Endothelial cell (in vitro differentiated cells): ENCODE data around the gene ASB14. TPM values are rescaled to one million over a fixed set of nuclear protein-coding genes. Genes with fewer than 3 reads are reported as not detected.

ENCODE experiments used
- DNase-seq: peaks from one replicate; pipeline ENCODE4 v3.0.0; 2021; ENCODE audit warnings: low spot score
- H3K27ac Mint-ChIP-seq: one replicate; pipeline ENCODE4 v1.8.0; 2021; ENCODE audit warnings: mixed read lengths, inconsistent platforms; ENCODE audit not compliant: unreplicated experiment
- H3K27me3 Mint-ChIP-seq: one replicate; pipeline ENCODE4 v1.8.0; 2021; ENCODE audit warnings: mild to moderate bottlenecking, moderate library complexity, mixed read lengths, inconsistent platforms; ENCODE audit not compliant: unreplicated experiment
- H3K36me3 Mint-ChIP-seq: one replicate; pipeline ENCODE4 v1.8.0; 2021; ENCODE audit warnings: mild to moderate bottlenecking, low read depth, mixed read lengths, inconsistent platforms; ENCODE audit not compliant: unreplicated experiment
- H3K4me1 Mint-ChIP-seq: one replicate; pipeline ENCODE4 v1.8.0; 2021; ENCODE audit warnings: mild to moderate bottlenecking, mixed read lengths, inconsistent platforms; ENCODE audit not compliant: unreplicated experiment
- H3K4me3 Mint-ChIP-seq: one replicate; pipeline ENCODE4 v1.8.0; 2021; ENCODE audit warnings: mild to moderate bottlenecking, mixed read lengths, inconsistent platforms; ENCODE audit not compliant: unreplicated experiment
- H3K9me3 Mint-ChIP-seq: one replicate; pipeline ENCODE4 v1.8.0; 2021; ENCODE audit warnings: mixed read lengths, inconsistent platforms; ENCODE audit not compliant: unreplicated experiment
- total RNA-seq: library from RNA; stranded (reverse); fragmentation: NEBNext Ultra II Directional; extraction: Animal tissue kit (Norgen Biotek cat#: 25700); gene quantifications from one replicate; pipeline ENCODE4 v1.2.1, GENCODE V29; 2021; ENCODE audit not compliant: unreplicated experiment
- TF ChIP-seq, protein P1 (sequence below): fragments of 200-600 bp; sonication (generic); IDR thresholded peaks from one replicate; pipeline ENCODE4 v1.5.0; 2021; ENCODE audit warnings: antibody characterized with exemption; ENCODE audit not compliant: unreplicated experiment

The ASB14 gene
- total RNA-seq, 1 donor from 2014 or later: not detected

DNA sequence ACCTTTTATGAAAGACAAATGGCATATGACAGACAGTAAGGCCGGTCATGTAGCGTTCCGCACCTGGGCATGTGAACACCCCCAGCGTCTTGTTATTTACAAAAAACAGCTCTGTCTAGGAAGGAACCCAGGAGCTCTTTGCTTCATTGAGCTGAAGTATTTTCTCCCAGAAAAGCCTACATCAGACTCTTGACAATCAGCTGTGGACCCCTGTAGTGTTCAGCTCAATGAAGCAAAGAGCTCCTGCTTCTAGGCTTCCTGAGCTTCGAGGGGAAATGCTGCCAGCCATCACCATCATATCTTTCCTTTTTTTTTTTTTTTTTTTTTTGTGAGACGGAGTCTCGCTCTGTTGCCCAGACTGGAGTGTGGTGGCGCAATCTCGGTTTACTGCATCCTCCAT, 4.1 kb downstream of the ASB14 start:
- H3K4me1 Mint-ChIP-seq: no peaks in the 10 kb centered on the region
- TF ChIP-seq, protein P1, sequence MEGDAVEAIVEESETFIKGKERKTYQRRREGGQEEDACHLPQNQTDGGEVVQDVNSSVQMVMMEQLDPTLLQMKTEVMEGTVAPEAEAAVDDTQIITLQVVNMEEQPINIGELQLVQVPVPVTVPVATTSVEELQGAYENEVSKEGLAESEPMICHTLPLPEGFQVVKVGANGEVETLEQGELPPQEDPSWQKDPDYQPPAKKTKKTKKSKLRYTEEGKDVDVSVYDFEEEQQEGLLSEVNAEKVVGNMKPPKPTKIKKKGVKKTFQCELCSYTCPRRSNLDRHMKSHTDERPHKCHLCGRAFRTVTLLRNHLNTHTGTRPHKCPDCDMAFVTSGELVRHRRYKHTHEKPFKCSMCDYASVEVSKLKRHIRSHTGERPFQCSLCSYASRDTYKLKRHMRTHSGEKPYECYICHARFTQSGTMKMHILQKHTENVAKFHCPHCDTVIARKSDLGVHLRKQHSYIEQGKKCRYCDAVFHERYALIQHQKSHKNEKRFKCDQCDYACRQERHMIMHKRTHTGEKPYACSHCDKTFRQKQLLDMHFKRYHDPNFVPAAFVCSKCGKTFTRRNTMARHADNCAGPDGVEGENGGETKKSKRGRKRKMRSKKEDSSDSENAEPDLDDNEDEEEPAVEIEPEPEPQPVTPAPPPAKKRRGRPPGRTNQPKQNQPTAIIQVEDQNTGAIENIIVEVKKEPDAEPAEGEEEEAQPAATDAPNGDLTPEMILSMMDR: no peak
- H3K9me3 Mint-ChIP-seq: no peaks in the 10 kb centered on the region
- no peak overlapping the region for H3K4me3 Mint-ChIP-seq
- H3K27ac Mint-ChIP-seq: no peak overlapping the region
- H3K27me3 Mint-ChIP-seq: no peaks in the 10 kb centered on the region
- H3K36me3 Mint-ChIP-seq: no peaks in the 10 kb centered on the region
- DNase-seq: no peak

DNA sequence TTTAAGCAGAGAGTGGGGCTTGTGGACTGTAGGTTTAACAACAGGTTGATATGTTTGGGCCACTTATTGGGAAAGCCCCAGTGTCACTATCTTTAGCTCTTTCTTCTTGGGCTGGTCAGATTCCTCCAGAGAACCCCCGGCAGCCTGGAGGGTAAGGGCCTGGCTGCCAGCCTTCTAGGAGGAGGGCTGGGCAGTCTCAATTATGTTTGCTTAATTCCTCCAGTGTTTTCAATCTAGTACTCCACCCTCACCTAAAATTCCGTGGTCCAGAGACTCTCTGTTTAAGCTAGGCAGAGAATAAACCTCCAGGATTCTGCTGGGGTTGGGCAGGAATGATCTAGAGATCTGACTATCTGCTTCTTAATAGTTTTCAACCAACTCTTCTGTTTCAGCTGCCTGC, 5.3 kb downstream of the ASB14 start:
- Mint-ChIP-seq H3K4me1 (no peaks in the 10 kb centered on the region), H3K27ac (no peak overlapping the region), H3K9me3 (no peaks in the 10 kb centered on the region), H3K27me3 (no peaks in the 10 kb centered on the region), H3K36me3 (no peaks in the 10 kb centered on the region), H3K4me3 (no peak overlapping the region)
- no peak for DNase-seq
- TF ChIP-seq, protein P1: no peak

DNA sequence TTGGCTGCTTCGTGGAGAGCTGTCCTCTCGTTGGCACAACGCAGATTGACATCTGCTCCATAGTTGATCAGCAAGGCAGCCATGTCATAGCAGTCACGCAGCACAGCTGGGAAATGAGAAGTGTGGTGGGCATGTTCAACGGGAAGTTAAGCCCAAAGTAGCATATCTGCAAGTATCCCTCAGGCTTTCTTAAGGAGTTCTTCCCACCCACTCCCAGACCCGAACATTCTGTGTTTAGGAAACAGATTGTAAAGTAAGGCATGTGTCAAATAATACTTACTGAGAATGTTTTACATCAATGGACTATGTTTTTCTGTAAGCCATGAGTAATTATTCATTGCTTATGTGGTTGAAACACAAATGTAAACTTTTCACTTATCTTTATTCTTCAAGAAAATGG, 9.2 kb downstream of the ASB14 start:
- no peaks in the 10 kb centered on the region for H3K36me3 Mint-ChIP-seq
- H3K9me3 Mint-ChIP-seq: no peaks in the 10 kb centered on the region

DNA sequence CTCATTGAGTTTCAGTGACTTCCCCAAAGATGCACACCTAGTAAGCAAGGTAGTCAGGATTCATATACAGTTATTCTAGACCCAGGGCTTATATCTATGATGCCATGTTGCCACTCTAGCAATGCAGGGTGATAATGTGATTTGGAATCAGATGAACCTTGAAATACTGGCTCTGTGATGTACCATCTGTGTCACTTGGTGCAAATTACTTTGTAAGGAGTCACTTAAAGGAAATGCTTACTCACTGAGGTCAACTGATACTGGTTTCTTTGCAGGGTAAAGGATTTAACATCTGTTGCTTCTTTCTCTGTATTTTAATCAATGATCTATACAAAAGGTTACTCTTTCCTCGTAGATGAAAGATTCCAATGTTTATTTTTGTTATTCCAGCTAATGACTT, 10.8 kb downstream of the ASB14 start:
- TF ChIP-seq, protein P1: no peak
- no peak for DNase-seq
- Mint-ChIP-seq H3K36me3 (no peaks in the 10 kb centered on the region), H3K4me1 (no peaks in the 10 kb centered on the region), H3K27me3 (no peaks in the 10 kb centered on the region), H3K27ac (no peak overlapping the region), H3K9me3 (no peaks in the 10 kb centered on the region), H3K4me3 (no peak overlapping the region)

More for the DNA sequence above, 9.2 kb downstream of the ASB14 start:
- H3K4me3 Mint-ChIP-seq: no peak overlapping the region
- TF ChIP-seq, protein P1: no peak
- H3K27me3 Mint-ChIP-seq: no peaks in the 10 kb centered on the region
- no peaks in the 10 kb centered on the region for H3K4me1 Mint-ChIP-seq
- DNase-seq: no peak
- H3K27ac Mint-ChIP-seq: no peak overlapping the region

DNA sequence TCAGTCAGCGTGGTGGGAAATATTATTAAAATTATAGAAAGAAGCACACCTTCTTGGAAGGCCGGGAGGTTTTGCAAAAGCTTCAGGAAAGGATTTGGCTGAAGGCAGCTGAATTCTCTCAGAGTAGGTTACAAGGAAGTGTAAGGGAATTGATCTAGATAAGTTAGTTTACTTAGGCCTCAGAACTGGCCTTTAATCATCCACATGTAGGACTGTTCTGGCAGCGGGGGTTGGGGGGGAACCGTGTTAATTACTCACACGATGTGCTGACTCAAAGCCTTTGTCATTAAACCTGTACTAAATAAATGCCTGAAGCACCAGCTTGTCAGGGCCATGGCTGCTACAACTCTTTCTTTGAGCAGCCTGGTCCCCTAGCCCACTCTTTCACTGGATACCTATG, 12.8 kb downstream of the ASB14 start:
- TF ChIP-seq, protein P1: no peak
- Mint-ChIP-seq H3K9me3 (no peaks in the 10 kb centered on the region), H3K4me3 (no peak overlapping the region), H3K36me3 (no peaks in the 10 kb centered on the region), H3K27ac (no peak overlapping the region), H3K27me3 (no peaks in the 10 kb centered on the region), H3K4me1 (no peaks in the 10 kb centered on the region)
- no peak for DNase-seq
